Suppressor macrophage treated with lipopolysaccharide for 4 hours (primary cell): ENCODE data around the gene EIPR1.
"Not testable (repeated sequence)": the region's sequence is repeated elsewhere in the genome, so short reads cannot be mapped to it uniquely, and the experiment has no call there.

Experiments used
- DNase-seq: peaks from one replicate; pipeline ENCODE4 v3.0.0-alpha.2; 2020

Gene EIPR1

GRCh38 chr2:3208179-3208578 lies 169.4 kb downstream of the EIPR1 start:
- no peak for DNase-seq

- DNase-seq, result no peak
Measured at GRCh38 chr2:3207091-3207491, 170.5 kb downstream of the EIPR1 start.

- no peak for DNase-seq
Measured at GRCh38 chr2:3205845-3206244, 171.8 kb downstream of the EIPR1 start.

- no peak for DNase-seq
Measured at GRCh38 chr2:3204031-3204821, 173.4 kb downstream of the EIPR1 start.

GRCh38 chr2:3203497-3204019 lies 174.1 kb downstream of the EIPR1 start:
- DNase-seq, result no peak

- no peak for DNase-seq
Measured at GRCh38 chr2:3202926-3203325, 174.7 kb downstream of the EIPR1 start.

GRCh38 chr2:3201281-3201680 lies 176.3 kb downstream of the EIPR1 start:
- DNase-seq, result no peak

GRCh38 chr2:3200420-3200939 lies 177.1 kb downstream of the EIPR1 start:
- no peak for DNase-seq

GRCh38 chr2:3199627-3200345 lies 177.8 kb downstream of the EIPR1 start:
- no peak for DNase-seq

- DNase-seq, result not testable (repeated sequence)
Measured at GRCh38 chr2:3198671-3199192, 178.9 kb downstream of the EIPR1 start.

- no peak for DNase-seq
Measured at GRCh38 chr2:3198119-3198518, 179.5 kb downstream of the EIPR1 start.

GRCh38 chr2:3197308-3197707 lies 180.3 kb downstream of the EIPR1 start:
- no peak for DNase-seq

- no peak for DNase-seq
Measured at GRCh38 chr2:3196716-3197115, 180.9 kb downstream of the EIPR1 start.

GRCh38 chr2:3195641-3196476 lies 181.8 kb downstream of the EIPR1 start:
- DNase-seq, result peak; percentile 58

- no peak for DNase-seq
Measured at GRCh38 chr2:3194828-3195227, 182.8 kb downstream of the EIPR1 start.

- DNase-seq, result no peak
Measured at GRCh38 chr2:3193443-3194330, 183.9 kb downstream of the EIPR1 start.

- no peak for DNase-seq
Measured at GRCh38 chr2:3192920-3193319, 184.7 kb downstream of the EIPR1 start.

GRCh38 chr2:3192281-3192818 lies 185.3 kb downstream of the EIPR1 start:
- DNase-seq, result no peak

GRCh38 chr2:3189961-3190360 lies 187.7 kb downstream of the EIPR1 start:
- DNase-seq, result no peak

- no peak for DNase-seq
Measured at GRCh38 chr2:3189076-3189591, 188.5 kb downstream of the EIPR1 start.

GRCh38 chr2:3188405-3188946 lies 189.1 kb downstream of the EIPR1 start:
- no peak for DNase-seq
